ENCODE results near the gene ESRP2. TPM values are rescaled to one million over a fixed set of nuclear protein-coding genes. Genes with fewer than 3 reads are reported as not detected.

ESRP2 gene
- total and polyA plus RNA-seq, 2 donors (not counting 3 experiments of a cell fraction or from before 2014, with no cell fraction given), result 0.57 to 0.66 TPM

DNA sequence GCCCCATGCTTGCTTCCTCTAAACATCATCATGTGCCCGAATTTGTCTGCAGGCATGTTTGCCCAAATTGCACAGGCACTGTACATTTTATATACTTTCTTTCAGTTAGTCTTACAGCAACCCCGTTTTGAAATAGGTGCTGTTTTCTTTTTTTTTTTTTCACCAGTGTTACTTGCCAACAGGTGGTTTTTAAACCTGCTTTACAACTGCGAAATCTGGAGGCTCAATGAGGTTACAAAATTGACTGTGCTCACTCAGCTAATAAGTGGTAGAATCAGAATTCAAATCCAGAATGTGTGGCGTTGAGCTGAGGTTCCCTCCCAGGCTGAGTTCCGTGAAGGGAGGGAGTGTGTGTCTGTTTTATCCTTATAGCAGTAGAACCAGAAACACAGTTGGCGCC is 15.0 kb upstream of the ESRP2 start:
- ChIA-PET POLR2A (no interaction called here), CTCF (interaction anchor here (1.1 to 5.8 kb wide), 5 partner anchors 9 to 14 kb away, joined by 3 to 33 read pairs (median 5); partner anchors contain the start of gene SLC7A6)
- H3K9ac ChIP-seq (replicated peaks; ENCODE audit: extremely low read depth, insufficient read depth, low read length), result no peak overlapping the region
- dilution Hi-C loops (cut with MboI; ENCODE audit: extremely low pct_ligation_motif_present, low sequenced_read_pairs), result no loop called here
- H3K4me1 ChIP-seq (ENCODE audit: control insufficient read depth, extremely low read depth, insufficient read depth, low read length), result no peaks in the 10 kb centered on the region
- FAIRE-seq (no peak), DNase-seq (ENCODE audit: low read depth, low spot score) (no peak)
- intact Hi-C loops (cut with micrococcal nuclease), result no loop called here
- BruUV-seq (replicated peaks), result no TSS peak
- H3K27ac ChIP-seq (ENCODE audit: insufficient read depth, low read depth, low read length), result no peak overlapping the region
- H3K79me2 ChIP-seq (ENCODE audit: control insufficient read depth, insufficient read depth, low read length), result no peaks in the 10 kb centered on the region
- H2AFZ ChIP-seq (ENCODE audit: low read depth, low read length), result no peak overlapping the region
- no peaks in the 10 kb centered on the region for H3K9me1 ChIP-seq (replicated peaks; ENCODE audit: control insufficient read depth, extremely low read depth, insufficient read depth, low read length)
- TF ChIP-seq MAX (IDR thresholded peaks at IDR 0.05; ENCODE audit: insufficient read depth, insufficient read length) (no peak), FOS (IDR thresholded peaks at IDR 0.05; ENCODE audit: borderline replicate concordance, insufficient read depth, low read length) (no peak), EZH2 (IDR thresholded peaks at IDR 0.05; ENCODE audit: borderline replicate concordance, low read depth, low read length, severe bottlenecking) (no peak), MYC (IDR thresholded peaks at IDR 0.05; ENCODE audit: low read depth, low read length) (no peak), POLR2AphosphoS5 (IDR thresholded peaks at IDR 0.05; ENCODE audit: insufficient read depth, low read depth, low read length) (no peak), POLR2A (IDR thresholded peaks at IDR 0.05; ENCODE audit: low read depth, low read length) (no peak), JUN (IDR thresholded peaks at IDR 0.05; ENCODE audit: borderline replicate concordance, insufficient read depth, insufficient read length, low read depth) (no peak), GATA2 (IDR thresholded peaks at IDR 0.05; ENCODE audit: insufficient read depth, insufficient read length, low read depth, low read length) (no peak)
- TF ChIP-seq, protein P1, sequence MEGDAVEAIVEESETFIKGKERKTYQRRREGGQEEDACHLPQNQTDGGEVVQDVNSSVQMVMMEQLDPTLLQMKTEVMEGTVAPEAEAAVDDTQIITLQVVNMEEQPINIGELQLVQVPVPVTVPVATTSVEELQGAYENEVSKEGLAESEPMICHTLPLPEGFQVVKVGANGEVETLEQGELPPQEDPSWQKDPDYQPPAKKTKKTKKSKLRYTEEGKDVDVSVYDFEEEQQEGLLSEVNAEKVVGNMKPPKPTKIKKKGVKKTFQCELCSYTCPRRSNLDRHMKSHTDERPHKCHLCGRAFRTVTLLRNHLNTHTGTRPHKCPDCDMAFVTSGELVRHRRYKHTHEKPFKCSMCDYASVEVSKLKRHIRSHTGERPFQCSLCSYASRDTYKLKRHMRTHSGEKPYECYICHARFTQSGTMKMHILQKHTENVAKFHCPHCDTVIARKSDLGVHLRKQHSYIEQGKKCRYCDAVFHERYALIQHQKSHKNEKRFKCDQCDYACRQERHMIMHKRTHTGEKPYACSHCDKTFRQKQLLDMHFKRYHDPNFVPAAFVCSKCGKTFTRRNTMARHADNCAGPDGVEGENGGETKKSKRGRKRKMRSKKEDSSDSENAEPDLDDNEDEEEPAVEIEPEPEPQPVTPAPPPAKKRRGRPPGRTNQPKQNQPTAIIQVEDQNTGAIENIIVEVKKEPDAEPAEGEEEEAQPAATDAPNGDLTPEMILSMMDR (IDR thresholded peaks at IDR 0.05; ENCODE audit: extremely low read depth in 1 of 2, insufficient read depth in 1 of 2, low read depth in 1 of 2, low read length in 2 of 2), result no peak
- no peaks in the 10 kb centered on the region for H3K27me3 ChIP-seq (ENCODE audit: control insufficient read depth in 2 of 2, insufficient read depth in 2 of 2, low read length in 2 of 2)
- no peak overlapping the region for H3K4me2 ChIP-seq (ENCODE audit: insufficient read depth, low read length)
- H3K36me3 ChIP-seq (ENCODE audit: control insufficient read depth in 2 of 2, extremely low read depth in 1 of 2, insufficient read depth in 2 of 2, low read length in 2 of 2), result peaks cover 0 to 16% of the 10 kb centered on the region in 2 experiments
- no peaks in the 10 kb centered on the region for H3K9me3 ChIP-seq (replicated peaks; ENCODE audit: control insufficient read depth, insufficient read depth, low read length)
- no peak overlapping the region for H3K4me3 ChIP-seq (replicated peaks in 1 of 3; ENCODE audit: insufficient read depth in 1 of 3, low read depth in 1 of 3, low read length in 3 of 3)
- H4K20me1 ChIP-seq (replicated peaks; ENCODE audit: control insufficient read depth, extremely low read depth, insufficient read depth, low read length), result no peaks in the 10 kb centered on the region
